HG02623 (cell line): ENCODE results near the gene MGME1.
"Not testable (repeated sequence)": the region's sequence is repeated elsewhere in the genome, so short reads cannot be mapped to it uniquely, and the experiment has no call there.

Experiments
- ATAC-seq: cut with Tn5 transposase; IDR thresholded peaks from one replicate; pipeline ENCODE4 v1.9.1; 2021; ENCODE audit warnings: moderate library complexity; ENCODE audit not compliant: unreplicated experiment

MGME1 gene

GRCh38 chr20:18018100-18018499, 49.3 kb downstream of the MGME1 start:
- ATAC-seq, result no peak

DNA sequence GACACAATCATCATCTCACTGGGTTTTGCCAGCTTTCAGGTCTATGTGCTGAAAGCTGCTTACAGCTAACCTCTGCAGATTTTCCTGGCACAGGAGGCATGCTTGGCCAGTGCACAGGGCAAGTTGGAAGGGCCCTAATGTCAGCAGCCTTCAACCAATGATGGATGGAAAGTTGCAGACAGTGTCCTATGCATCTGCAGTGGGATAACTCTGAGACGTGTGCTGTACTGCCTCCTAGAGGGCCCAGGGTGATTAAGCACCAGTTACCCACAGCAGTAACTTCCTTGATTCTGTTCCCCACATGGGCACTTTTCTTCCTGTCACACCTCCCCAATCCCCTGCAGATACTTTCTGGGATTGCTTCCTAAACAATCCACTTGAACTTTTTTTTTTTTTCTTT, 50.2 kb downstream of the MGME1 start:
- ATAC-seq, result no peak

DNA sequence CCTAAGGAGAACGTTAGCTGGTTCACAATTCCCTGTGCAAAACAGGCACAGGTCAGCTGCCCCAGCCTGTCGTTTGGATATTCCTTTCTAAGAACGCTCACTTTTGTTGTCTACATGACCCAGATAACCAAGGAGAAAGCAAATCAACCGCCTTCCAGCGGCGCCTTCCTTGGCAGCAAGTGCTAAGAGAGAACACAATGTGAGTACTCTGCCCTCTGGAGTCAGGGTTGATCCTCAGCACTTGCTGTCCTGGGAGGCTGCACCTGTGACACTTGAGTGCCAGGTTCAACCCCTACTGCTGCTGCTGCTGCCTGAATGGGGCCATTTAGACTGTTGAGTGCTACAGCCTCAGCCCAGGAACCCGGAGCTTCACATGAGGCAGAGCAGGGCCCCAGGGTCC, 52.1 kb downstream of the MGME1 start:
- ATAC-seq, result no peak

DNA sequence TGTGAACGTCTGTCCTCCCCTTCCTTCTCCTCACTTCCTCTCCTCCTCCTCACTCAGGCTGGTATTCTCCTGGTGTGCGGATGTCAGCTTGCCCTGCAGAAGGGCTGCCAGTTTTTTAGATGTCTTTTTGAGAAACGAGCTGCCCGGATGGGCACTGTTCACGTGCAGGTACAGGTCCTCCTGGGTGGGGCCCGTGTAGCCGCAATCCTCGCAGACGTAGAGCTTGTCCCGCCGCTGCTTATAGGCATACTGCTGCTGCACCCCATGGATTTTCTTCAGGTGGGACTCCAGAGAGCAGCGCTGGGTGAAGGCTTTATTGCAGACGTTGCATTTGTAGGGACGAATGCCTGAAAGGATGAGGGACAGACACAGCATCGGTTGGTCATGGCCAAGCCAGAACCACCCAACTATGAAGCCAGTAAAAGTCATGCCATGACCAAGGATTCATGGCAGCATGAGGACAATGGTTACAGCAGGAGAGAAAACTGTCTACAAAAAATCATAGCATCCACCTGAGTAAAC, 55.8 kb downstream of the MGME1 start:
- ATAC-seq, result no peak

GRCh38 chr20:18027011-18027410, 58.2 kb downstream of the MGME1 start:
- ATAC-seq, result not testable (repeated sequence)

GRCh38 chr20:18030020-18030419, 61.2 kb downstream of the MGME1 start:
- ATAC-seq, result no peak

DNA sequence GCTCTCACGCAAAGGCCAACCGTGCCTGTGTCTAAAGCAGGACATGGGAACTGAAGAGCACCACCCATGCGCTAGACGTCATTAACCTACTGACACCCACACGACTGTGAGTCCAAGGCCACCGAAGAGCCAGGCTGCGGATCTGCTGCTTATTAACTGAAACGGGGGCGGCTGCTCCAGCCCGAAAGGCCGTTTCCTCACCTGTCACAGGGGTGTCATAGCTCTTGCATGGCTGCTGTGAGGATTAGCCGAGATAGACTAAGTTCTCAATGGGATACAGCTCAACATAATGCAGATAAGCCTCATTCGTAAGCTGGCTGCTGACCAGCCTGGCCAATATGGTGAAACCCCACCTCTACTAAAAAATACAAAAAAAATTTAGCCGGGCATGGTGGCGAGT, 62.2 kb downstream of the MGME1 start:
- ATAC-seq, result no peak

GRCh38 chr20:18031888-18032509, 63.2 kb downstream of the MGME1 start:
- no peak for ATAC-seq

- no peak for ATAC-seq
These were observed 64.4 kb downstream of the MGME1 start for GRCh38 chr20:18032977-18033892.

DNA sequence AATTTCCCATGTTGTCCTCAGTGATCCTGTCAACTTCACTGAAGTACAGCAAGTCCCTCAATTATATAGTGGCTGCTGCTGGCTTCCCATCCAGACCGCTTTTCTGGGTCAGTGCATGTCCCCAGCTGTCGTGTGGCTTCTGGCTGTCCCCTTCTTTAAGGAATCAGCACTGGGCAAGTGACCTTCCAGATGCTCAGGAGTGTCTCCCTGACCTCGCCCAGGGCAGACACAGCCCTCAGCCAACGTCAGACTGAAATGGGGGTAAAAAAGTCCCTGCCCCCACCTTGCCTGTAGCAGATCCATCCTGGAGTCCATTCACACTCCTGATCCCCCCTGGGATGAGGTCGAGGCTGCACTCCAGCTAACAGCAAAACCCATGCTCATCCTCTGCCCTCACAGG, 65.2 kb downstream of the MGME1 start:
- ATAC-seq, result no peak

- no peak for ATAC-seq
These were observed 70.2 kb downstream of the MGME1 start for GRCh38 chr20:18039063-18039462.
